AG10803 (cell line): ENCODE data around the gene C10orf90.

ENCODE experiments used
- DNase-seq: peaks from one replicate; pipeline ENCODE4 v3.0.0; 2010; ENCODE audit warnings: low read depth
- H3K4me3 ChIP-seq: 2 replicates; pipeline ENCODE4 v1.5.1; 2011; ENCODE audit warnings: mild to moderate bottlenecking, low read length, control low read depth
- CTCF ChIP-seq: conservative IDR thresholded peaks from 2 replicates; pipeline ENCODE4 v1.5.1; 2011; ENCODE audit warnings: mild to moderate bottlenecking, low read length, control low read depth, inconsistent platforms

The C10orf90 gene

GRCh38 chr10:126686719-126687118 is 16.2 kb upstream of the C10orf90 start:
- no peak for TF ChIP-seq CTCF
- no peak overlapping the region for H3K4me3 ChIP-seq
- DNase-seq: no peak

- no peak for TF ChIP-seq CTCF
- no peak for DNase-seq
- H3K4me3 ChIP-seq: no peak overlapping the region
Observed at GRCh38 chr10:126686268-126686667, 15.8 kb upstream of the C10orf90 start.

GRCh38 chr10:126685756-126686155 is 15.3 kb upstream of the C10orf90 start:
- no peak for TF ChIP-seq CTCF
- no peak overlapping the region for H3K4me3 ChIP-seq
- no peak for DNase-seq

- H3K4me3 ChIP-seq: no peak overlapping the region
- DNase-seq: no peak
- no peak for TF ChIP-seq CTCF
Observed at GRCh38 chr10:126684171-126684745, 13.8 kb upstream of the C10orf90 start.

GRCh38 chr10:126683466-126683865 is 13.0 kb upstream of the C10orf90 start:
- H3K4me3 ChIP-seq: no peak overlapping the region
- no peak for TF ChIP-seq CTCF
- DNase-seq: no peak

- TF ChIP-seq CTCF: no peak
- no peak overlapping the region for H3K4me3 ChIP-seq
- DNase-seq: no peak
Observed at GRCh38 chr10:126675656-126676438, 5.4 kb upstream of the C10orf90 start.
